Endothelial cell (in vitro differentiated cells): ENCODE measurements around the gene IL13RA2. TPM values are rescaled to one million over a fixed set of nuclear protein-coding genes. Genes with fewer than 3 reads are reported as not detected.

Source experiments
- DNase-seq: peaks from one replicate; pipeline ENCODE4 v3.0.0; 2021; ENCODE audit warnings: low spot score
- H3K27ac Mint-ChIP-seq: one replicate; pipeline ENCODE4 v1.8.0; 2021; ENCODE audit warnings: mixed read lengths, inconsistent platforms; ENCODE audit not compliant: unreplicated experiment
- H3K27me3 Mint-ChIP-seq: one replicate; pipeline ENCODE4 v1.8.0; 2021; ENCODE audit warnings: mild to moderate bottlenecking, moderate library complexity, mixed read lengths, inconsistent platforms; ENCODE audit not compliant: unreplicated experiment
- H3K36me3 Mint-ChIP-seq: one replicate; pipeline ENCODE4 v1.8.0; 2021; ENCODE audit warnings: mild to moderate bottlenecking, low read depth, mixed read lengths, inconsistent platforms; ENCODE audit not compliant: unreplicated experiment
- H3K4me1 Mint-ChIP-seq: one replicate; pipeline ENCODE4 v1.8.0; 2021; ENCODE audit warnings: mild to moderate bottlenecking, mixed read lengths, inconsistent platforms; ENCODE audit not compliant: unreplicated experiment
- H3K4me3 Mint-ChIP-seq: one replicate; pipeline ENCODE4 v1.8.0; 2021; ENCODE audit warnings: mild to moderate bottlenecking, mixed read lengths, inconsistent platforms; ENCODE audit not compliant: unreplicated experiment
- H3K9me3 Mint-ChIP-seq: one replicate; pipeline ENCODE4 v1.8.0; 2021; ENCODE audit warnings: mixed read lengths, inconsistent platforms; ENCODE audit not compliant: unreplicated experiment
- long read RNA-seq: library from polyadenylated mRNA; unstranded; transcript quantifications from one replicate; pipeline ENCODE4 v2.0.0, GENCODE V29; 2020; ENCODE audit not compliant: unreplicated experiment
- total RNA-seq: library from RNA; stranded (reverse); fragmentation: NEBNext Ultra II Directional; extraction: Animal tissue kit (Norgen Biotek cat#: 25700); gene quantifications from one replicate; pipeline ENCODE4 v1.2.1, GENCODE V29; 2021; ENCODE audit not compliant: unreplicated experiment
- TF ChIP-seq, protein P1 (sequence below): fragments of 200-600 bp; sonication (generic); IDR thresholded peaks from one replicate; pipeline ENCODE4 v1.5.0; 2021; ENCODE audit warnings: antibody characterized with exemption; ENCODE audit not compliant: unreplicated experiment

The IL13RA2 gene, protein sequence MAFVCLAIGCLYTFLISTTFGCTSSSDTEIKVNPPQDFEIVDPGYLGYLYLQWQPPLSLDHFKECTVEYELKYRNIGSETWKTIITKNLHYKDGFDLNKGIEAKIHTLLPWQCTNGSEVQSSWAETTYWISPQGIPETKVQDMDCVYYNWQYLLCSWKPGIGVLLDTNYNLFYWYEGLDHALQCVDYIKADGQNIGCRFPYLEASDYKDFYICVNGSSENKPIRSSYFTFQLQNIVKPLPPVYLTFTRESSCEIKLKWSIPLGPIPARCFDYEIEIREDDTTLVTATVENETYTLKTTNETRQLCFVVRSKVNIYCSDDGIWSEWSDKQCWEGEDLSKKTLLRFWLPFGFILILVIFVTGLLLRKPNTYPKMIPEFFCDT
- not detected for total RNA-seq
- long read RNA-seq, result 0 reads

DNA sequence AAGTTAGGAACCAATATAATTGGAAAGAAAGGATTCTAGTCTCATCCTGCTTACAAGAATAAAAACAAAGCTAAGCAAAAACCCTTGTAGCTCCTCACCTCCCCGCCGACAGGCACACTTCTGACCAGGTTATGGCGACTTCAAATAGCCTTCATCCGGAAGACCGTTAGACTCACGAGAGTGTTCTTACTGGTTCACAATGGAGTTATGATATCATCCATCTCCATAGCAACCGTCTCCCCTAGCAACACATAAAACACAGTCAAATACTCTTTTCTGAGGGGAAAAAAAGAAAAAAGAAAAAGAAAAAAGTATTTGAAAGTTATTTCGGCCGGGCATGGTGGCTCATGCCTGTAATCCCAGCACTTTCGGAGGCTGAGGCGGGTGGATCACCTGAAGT, at the start of gene IL13RA2:
Gene IL13RA2, minus strand, starts transcription at position 162 of the 400 bp plus-strand sequence. CDS start 347 bp downstream, outside the sequence.
- Mint-ChIP-seq H3K36me3 (no peaks in the 10 kb centered on the region), H3K4me3 (no peak within 1 kb of the TSS), H3K4me1 (no peaks in the 10 kb centered on the region), H3K9me3 (no peaks in the 10 kb centered on the region), H3K27ac (peak within 1 kb of the TSS; percentile 57), H3K27me3 (no peaks in the 10 kb centered on the region)
- peak; percentile 3 for DNase-seq
- TF ChIP-seq, protein P1, sequence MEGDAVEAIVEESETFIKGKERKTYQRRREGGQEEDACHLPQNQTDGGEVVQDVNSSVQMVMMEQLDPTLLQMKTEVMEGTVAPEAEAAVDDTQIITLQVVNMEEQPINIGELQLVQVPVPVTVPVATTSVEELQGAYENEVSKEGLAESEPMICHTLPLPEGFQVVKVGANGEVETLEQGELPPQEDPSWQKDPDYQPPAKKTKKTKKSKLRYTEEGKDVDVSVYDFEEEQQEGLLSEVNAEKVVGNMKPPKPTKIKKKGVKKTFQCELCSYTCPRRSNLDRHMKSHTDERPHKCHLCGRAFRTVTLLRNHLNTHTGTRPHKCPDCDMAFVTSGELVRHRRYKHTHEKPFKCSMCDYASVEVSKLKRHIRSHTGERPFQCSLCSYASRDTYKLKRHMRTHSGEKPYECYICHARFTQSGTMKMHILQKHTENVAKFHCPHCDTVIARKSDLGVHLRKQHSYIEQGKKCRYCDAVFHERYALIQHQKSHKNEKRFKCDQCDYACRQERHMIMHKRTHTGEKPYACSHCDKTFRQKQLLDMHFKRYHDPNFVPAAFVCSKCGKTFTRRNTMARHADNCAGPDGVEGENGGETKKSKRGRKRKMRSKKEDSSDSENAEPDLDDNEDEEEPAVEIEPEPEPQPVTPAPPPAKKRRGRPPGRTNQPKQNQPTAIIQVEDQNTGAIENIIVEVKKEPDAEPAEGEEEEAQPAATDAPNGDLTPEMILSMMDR, result no peak

DNA sequence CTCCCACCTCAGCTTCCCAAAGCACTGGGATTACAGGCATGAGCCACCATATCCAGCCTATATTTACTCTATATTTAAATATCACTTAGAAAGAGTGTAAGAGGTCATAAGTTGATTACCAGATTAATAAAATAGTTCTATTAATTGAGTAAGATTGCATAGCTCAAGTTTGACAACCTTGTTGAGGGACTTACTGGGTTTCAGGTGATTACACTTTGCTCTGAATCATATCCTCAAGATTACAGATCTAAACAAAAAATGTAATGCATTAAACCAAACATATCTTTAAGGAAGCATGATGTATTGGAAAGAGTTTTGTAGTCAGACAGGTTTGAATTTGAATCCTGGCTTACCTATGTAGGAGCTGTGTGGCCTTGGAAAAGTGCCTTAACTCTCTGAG, 47.9 kb upstream of the IL13RA2 start:
- no peak overlapping the region for H3K27ac Mint-ChIP-seq
- H3K4me1 Mint-ChIP-seq, result no peaks in the 10 kb centered on the region
- H3K36me3 Mint-ChIP-seq, result no peaks in the 10 kb centered on the region
- no peaks in the 10 kb centered on the region for H3K9me3 Mint-ChIP-seq
- no peaks in the 10 kb centered on the region for H3K27me3 Mint-ChIP-seq
- H3K4me3 Mint-ChIP-seq, result no peak overlapping the region
- DNase-seq, result no peak
- TF ChIP-seq, protein P1, result no peak

DNA sequence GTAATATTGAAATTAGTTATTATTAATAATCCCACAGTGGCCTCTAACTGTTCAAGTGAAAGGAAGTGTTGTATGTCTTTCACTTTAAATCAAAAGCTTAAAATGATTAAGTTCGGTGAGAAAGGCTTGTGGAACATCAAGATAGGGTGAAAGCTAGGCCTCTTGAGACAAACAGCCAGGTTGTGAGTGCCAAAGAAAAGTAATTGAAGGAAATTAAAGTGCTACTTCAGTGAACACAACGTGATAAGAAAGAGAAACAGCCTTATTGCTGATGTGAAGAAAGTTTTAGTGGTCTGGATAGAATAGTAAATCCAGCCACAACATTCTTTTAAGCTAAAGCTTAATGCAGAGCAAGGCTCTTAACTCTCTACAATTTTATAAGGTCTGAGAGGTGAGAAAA, 42.6 kb upstream of the IL13RA2 start:
- TF ChIP-seq, protein P1, result no peak
- Mint-ChIP-seq H3K27ac (no peak overlapping the region), H3K9me3 (no peaks in the 10 kb centered on the region), H3K36me3 (no peaks in the 10 kb centered on the region), H3K27me3 (no peaks in the 10 kb centered on the region), H3K4me3 (no peak overlapping the region), H3K4me1 (no peaks in the 10 kb centered on the region)
- no peak for DNase-seq

DNA sequence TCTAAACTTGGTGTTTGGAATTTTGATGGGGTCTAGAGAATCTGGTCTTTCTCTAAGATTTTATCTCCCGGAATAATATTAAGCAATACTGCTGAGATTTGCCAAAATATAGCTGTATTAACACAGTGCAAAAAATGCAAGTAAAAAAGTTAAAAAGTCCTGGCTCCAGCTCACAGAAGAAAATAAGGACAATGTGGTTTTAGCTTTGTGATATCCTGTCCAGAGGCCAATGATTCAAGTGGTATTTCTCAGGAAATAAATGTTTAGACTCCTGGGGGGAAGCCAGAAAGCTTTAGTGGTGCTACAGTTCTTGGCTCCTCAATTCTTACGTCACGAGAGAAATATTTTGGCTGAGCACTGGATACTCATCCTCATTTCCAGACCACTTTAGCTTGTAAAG, 40.9 kb upstream of the IL13RA2 start:
- no peak for DNase-seq
- H3K4me3 Mint-ChIP-seq, result no peak overlapping the region
- H3K27ac Mint-ChIP-seq, result no peak overlapping the region
- H3K27me3 Mint-ChIP-seq, result no peaks in the 10 kb centered on the region
- no peaks in the 10 kb centered on the region for H3K4me1 Mint-ChIP-seq
- H3K9me3 Mint-ChIP-seq, result no peaks in the 10 kb centered on the region
- H3K36me3 Mint-ChIP-seq, result no peaks in the 10 kb centered on the region
- TF ChIP-seq, protein P1, result no peak

DNA sequence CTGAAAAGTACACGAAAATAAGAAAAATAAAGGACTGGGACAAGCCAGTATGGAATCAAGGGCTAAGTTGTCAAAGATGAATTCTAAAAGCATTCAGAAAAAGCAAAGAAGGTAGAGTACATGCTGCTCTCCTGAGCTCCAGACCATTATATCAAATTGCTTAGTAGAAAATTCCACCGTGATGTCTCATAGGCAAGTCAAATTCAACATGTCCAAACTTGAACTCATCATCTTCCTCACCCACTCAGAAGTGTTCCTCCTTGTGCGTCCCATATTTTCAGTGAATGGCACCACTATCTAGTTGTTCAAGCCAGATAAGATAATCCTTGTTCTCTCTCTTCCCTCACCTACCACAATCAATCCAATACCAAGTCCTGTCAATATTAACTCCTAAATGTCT, 37.5 kb upstream of the IL13RA2 start:
- Mint-ChIP-seq H3K27me3 (peaks cover 1% of the 10 kb centered on the region), H3K27ac (no peak overlapping the region), H3K4me3 (no peak overlapping the region), H3K9me3 (no peaks in the 10 kb centered on the region), H3K36me3 (no peaks in the 10 kb centered on the region), H3K4me1 (no peaks in the 10 kb centered on the region)
- TF ChIP-seq, protein P1, result no peak
- DNase-seq, result no peak
